Central memory CD4-positive, alpha-beta T cell (primary cell): ENCODE results near the gene ASPRV1.

Experiments
- DNase-seq: peaks from one replicate; pipeline ENCODE4 v3.0.0; 2022

Gene ASPRV1

DNA sequence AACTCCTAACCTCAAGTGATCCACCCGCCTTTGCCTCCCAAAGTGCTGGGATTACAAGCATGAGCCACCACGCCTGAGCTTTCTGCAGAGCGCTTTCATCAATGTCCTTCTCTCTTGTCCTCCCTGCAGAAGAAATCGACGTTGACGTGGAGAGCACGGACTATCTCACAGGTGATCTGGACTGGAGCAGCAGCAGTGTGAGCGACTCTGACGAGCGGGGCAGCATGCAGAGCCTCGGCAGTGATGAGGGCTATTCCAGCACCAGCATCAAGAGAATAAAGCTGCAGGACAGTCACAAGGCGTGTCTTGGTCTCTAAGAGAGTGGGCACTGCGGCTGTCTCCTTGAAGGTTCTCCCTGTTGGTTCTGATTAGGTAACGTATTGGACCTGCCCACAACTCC is 23.5 kb downstream of the ASPRV1 start:
- no peak for DNase-seq

DNA sequence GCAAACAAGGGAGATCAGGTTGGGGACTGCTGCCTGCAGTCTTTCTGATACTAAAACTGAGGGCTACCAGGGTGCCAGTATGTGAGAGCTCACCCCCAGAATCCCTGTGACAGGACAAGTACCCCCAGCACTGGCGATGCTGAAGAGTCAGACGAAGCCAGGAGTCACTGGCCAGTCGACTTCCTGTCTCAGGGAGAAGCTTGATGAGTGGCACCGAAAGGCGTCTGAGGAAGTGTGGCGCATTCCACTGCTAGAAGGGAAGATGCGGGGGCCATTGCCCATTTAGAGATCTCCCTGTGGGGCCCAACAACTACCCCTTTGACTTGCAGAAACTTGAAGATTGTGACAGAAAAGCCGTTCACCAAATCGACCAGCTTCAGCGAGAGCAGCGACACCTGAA is 24.5 kb downstream of the ASPRV1 start:
- no peak for DNase-seq

DNA sequence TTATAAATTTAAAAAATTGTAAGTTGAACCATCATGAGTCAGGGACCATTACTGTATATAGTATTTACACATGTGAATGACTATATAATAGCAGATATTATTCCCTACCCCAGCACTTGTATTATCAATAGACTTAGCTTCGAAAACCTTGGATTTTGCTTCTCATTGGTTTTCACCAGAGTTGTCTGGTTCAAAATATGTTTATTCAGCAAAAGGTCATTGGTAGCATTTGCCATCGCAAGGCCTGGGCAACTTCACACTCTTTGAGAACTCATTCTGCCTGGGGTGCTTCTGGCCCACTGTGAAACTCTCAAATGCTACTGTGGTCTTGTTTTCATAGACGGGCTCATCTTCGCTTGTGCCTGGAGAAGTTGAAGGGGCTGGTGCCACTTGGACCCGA is 26.4 kb downstream of the ASPRV1 start:
- DNase-seq = no peak

DNA sequence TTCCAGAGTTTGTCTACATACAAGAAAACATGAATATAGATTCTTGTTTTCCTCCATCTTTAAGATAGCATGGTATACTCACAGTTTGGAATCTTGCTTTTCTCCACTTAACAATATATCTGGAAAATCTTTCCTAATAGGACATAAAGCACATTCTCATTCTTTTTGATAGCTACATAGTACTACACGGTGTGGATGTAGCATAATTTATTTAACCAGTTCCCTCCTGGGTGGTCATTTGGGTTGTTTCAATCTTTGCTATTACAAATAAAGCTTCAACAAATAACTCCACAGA is 26.9 kb downstream of the ASPRV1 start:
- DNase-seq = no peak

DNA sequence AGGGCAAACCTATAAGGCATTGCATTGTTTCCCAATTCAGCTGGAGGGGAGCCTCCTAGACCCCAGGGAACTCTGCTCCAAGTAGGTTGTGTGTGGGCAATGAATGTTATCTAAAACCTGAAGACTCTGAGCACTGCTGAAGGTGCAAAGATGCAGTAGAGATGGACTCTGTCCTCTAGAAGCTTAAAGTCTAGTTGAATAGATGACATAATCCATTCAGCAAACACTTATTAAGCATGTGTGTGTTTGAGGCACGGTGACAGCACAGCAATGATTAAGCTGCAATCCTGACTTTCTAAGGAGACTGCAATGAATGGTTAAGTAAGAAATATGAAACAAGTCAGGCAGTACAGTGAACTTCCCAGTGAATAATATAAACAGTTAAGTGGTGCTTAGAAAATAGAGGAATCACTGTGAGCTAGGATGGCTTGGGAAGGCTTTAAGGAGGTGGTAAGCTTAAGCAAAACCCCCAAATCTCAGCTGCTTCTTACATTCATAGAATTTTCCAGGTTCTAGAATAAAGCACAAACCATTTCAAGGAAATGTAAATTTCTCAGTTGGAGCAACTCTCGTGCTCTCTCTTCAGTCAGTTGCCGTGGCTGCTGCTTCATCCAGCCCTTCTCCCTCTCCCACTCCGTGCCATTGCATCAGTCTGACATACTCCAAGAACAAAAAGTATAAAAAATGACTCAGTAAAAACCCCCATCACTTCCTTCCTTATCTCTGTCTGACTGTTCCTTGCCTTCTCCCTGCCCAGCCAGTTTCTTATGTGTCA is 27.4 kb downstream of the ASPRV1 start:
- DNase-seq = no peak

DNA sequence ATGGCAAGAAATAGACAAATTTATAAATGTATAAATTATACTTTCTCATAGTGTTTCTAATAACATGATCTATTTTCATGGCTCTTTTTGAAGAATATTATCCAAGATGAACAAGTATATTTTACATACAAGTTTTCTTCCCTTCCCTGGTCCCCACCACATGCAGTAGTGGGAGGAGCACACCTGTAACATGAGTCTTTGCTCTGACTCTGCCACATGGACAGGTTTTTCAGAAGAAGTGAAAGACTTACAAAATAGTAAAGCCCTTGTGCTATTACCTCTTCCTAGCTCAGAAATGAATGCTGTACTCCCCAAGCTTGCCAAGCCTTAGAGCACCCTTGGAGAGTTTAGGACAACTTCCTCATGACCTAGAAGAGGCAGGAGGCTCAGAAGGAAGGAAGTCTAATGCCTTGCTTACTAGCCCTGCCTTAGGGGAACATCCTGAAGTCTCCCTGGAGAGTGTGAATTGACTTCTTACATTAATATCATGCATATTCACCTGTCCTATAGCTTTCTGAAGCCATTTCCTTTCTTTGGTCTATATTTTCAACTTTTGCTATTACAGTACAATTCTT is 28.1 kb downstream of the ASPRV1 start:
- no peak for DNase-seq

DNA sequence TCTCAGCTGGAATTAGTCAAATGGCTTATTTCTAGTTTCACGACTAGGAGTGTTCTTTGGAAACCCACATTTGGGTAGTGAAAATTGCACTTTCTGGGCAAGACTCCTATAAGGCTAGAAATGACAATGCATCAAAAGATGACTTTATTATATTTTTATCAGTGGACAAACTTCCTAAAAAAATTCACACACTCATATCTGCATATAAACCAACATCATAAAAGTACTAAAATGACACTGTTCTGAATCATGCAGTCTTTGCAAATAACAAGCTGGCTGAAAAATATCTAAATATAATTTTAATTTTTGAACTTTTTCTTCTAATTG is 28.9 kb downstream of the ASPRV1 start:
- DNase-seq = no peak

DNA sequence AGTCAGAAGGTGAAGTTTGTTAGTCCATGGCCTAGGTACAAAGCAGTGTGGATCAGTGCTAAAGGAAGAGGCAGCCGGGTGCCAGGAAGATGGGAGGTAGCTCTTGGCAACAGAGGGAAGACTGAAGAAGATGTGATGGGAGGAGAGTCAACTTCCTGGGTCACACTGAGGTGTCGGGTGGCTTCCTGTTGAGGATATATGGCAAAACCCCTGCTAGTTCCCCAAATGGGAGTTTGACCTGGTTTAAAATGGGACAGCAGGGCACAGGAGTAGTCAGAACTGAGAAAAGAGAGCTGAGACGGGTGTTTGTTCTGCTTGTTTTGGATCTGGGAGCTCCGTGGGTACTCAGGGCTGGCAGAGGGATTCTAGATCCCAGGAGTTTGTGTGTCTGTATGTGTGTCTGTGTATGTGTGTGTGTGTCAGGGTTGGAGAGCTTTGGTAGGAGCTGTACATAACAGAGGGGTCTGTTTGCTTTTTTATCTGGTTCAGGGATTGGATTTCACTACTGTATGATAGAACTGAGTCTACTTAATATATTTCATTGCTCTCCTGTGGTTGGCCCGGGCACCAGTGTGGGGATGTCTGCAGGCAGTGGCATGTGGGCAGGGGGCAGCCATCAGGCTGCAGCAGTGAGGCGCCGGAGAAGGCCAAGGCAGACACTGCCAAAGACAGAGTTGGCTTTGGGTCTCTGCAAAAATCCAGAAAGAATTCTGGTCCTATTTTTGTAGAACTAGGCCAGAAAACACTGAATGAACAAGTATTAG is 29.4 kb downstream of the ASPRV1 start:
- DNase-seq = no peak

DNA sequence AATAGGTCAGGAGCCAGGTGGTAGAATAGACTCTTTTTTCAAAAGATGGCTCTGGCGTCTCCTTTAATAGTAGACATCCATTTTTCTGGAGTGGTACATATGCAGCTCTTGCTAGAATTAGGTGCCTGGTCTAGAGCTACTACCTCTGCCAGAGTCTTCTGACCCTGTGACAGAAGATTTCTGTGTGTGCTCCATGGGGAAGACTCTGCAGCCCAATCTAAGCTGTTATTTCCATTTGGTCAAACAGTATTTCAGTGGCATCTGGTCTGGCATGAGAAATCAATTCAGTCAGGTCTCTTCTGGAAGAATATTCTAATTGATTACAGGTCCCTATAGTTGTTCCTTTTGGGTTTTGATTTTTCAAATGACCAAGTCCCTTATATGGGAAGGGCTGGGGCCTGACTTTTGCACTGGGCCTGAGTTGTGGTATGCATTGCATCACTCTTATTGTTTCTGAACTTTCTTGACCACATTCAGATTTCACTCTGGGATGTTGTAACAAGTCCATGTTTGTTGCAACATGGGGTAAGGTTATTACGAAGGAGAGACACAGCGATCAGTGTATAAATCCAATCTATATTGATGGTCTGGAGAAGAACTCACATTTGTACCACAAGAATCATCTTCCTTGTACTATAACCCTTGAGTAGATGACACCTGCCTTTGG is 34.4 kb downstream of the ASPRV1 start:
- DNase-seq = no peak

DNA sequence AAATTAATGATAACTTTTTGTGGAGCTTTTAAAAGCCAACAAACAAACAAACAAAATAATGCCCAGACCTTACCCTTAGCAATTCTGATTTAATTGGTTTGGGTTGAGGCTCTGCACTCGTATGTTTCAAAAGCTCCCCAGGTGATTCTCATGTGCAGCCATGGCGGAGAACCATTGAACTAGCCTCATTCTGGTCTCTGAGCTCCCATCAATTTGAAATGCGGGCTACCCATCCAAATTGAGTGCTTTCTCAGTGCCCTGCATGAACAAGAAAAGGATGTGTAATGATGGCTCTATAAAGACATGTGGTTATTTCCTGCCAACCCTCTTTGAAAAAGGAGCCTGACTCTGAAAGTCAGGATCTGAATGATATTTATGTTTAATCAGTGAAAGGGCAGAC is 38.3 kb downstream of the ASPRV1 start:
- no peak for DNase-seq

DNA sequence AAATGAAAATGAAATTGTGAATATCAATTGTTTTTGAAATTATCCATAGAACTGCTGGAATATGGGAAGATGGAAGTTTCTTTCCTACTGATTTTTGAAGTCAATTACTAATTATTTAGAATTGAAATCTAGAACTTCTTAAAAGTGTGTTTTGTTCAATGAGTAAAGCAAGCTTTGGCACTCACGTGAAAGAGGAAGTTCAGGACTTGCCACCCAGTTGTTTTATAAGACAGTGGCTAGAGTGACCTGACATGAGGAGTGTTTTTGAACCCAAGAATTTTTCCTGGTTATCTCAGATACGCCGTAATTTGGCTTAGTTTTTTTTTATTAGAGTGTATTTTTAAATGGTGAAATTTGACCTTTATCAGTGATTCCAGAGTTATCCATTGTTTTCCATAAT is 43.0 kb downstream of the ASPRV1 start:
- no peak for DNase-seq

DNA sequence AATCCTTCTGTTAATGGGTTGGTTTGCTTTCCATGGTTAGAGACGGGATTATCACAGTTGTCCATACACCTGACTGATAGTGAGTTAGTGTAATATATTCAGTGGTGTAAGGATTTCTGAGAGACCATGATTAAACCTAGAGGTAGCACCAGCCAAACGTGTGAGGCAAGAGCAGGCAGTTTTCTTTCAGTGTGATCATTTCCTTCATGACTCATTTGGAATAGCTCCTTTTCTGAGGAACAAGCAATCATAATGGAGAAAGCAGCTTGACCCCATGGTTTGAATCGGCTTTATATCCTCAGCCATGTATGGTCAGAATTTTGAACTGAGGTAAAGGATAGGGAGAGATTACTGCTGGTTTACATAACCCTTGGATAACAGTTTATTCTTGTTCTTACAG is 43.6 kb downstream of the ASPRV1 start:
- no peak for DNase-seq

DNA sequence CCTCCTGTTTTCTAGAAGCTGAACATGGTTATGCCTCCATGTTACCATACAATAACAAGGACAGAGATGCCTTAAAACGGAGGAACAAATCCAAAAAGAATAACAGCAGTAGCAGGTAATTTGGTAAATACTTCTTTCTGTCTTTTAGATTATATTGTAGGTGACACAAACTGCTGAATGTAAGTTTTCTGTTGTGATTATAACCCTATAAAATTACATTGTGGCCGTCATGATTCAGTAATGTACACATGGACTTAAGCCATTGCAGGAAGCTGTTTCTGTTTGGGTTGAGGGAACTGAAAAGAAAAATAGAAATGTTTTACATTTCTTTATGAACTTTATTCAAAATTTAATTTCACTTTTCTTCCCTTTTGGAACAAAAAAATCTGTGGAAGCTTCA is 45.3 kb downstream of the ASPRV1 start:
- DNase-seq = no peak

DNA sequence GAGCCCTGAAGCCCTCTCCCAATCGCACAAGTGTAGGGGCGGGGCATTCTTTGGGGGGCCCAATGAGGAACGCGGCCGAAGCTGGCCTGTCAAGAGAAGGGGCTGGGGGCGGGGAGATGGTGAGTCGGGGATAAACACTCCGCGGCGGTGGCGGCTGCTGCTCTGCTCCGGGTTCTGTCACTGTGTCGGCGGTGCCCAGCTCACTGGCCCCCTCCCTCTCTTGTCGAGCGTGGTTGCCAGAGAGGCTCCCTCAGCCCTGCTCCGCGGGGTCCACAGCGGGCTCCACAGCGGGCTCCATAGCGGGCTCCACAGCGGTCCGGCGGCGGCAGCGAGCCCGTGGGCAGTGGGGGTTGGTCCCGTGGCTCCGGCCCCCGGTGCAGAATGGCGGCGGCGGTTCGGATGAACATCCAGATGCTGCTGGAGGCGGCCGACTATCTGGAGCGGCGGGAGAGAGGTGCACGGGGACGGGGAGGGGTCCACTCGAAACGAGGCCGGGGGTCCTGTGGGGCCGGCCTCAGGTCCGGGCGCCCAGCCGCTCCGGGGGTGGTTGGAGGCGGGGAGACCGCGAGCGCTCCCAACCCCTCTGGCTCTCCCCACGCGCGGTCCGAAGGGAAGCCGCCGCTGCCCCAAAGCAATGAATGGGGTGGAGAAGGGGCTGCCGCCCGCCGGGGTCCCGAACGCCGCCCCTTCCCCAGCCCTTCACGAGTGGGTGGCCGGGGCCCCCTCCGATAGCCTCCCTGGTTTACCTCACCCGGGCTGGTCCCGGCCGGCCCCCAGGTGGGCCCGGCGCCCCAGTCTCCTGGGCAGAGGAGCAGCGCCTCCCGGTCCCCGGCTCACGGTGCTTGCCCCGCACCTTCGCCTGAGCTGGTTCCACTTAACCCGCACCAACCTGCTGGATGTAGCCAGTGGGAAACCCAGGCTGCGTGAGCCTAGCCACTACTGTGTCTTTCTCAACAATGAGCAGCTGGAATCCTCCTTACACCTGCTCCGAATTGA is 46.2 kb downstream of the ASPRV1 start, which contains the start of gene MXD1:
MXD1 (plus strand) TSS at position 160 of the 996 bp plus-strand sequence; CDS start at position 382, 222 bp downstream.
- DNase-seq = no peak

DNA sequence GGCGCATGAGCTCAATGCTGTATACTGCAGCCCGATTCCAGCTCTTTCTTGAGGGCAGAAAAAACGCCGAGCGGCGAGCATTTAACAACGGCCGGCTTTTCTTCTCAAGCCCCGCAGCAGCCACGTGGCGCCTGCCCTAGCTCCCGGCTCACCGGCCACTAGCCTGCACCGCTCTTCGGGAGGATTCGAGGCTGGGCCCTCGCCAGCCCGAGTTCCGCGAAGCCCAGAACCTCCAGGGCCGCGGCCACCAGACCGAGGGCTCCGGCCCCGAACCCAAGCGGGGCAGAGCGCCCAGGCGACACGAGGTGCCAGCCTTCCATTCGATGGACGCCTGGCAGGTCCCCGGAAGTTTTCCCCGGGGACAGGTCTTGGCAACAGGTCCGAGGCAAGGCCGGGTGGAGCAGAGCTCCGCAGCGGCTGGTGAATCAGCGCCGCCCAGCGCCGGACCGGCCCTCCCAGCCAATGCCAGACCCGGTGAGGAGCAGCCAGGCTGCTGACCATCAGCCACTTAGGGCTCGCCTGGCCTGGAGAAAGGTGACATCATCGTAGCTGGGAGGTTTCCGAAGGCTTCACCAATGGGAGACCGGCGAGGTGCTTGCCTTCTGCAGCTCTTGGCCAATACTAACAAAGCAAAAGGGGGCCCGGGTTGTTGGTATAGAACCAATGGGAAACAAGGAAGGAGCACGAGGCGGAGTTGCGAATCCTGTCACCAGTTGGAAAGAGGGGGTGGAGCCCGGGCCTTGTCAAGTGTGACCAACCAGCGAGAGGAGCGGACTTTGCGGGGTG is 47.1 kb downstream of the ASPRV1 start:
- peak; percentile 100 for DNase-seq

DNA sequence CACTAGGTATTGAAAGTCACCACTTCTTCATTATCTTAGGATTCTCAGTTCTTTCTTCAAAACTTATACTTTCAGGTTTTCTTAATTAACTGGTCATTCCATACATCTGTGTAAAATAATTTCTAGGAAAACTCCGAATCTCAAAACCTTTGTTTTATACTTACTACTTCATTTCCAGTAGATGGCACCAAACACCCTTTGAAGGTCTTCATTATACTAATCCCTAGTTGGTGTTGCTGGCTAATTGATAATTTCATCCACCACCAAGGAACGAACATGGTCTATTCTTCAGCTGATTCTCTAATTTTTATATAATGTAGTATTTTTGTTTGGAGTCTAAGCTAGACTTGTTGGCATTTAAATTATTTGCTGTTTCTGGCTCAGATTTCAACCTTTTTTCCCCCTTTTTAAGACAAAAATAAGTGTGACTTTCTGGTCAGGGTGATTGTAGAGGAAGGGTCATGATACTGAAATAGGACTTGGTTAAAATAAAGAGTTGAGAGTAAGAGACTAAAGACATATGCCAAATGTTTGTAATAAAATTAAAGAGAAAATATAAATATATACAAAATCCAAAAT is 49.4 kb downstream of the ASPRV1 start:
- DNase-seq = peak; percentile 66
